Testis (tissue), 2 donors: ENCODE data around the gene NPAS3.

ENCODE experiments used
- CTCF ChIP-seq, 3 experiments: fragments of 450-650 bp in 2 of 3; fragments of 200-600 bp in 1 of 3; sonication (generic) in 1 of 3; IDR thresholded peaks; one replicate each; pipeline ENCODE4 v1.5.1; 2016 to 2019; ENCODE audit warnings: antibody characterized with exemption in 3 of 3, mild to moderate bottlenecking in 2 of 3, moderate library complexity in 1 of 3
- POLR2A ChIP-seq: fragments of 450-650 bp; IDR thresholded peaks from one replicate; pipeline ENCODE4 v1.6.1; 2017; ENCODE audit warnings: antibody characterized with exemption, mild to moderate bottlenecking, moderate library complexity

DNA sequence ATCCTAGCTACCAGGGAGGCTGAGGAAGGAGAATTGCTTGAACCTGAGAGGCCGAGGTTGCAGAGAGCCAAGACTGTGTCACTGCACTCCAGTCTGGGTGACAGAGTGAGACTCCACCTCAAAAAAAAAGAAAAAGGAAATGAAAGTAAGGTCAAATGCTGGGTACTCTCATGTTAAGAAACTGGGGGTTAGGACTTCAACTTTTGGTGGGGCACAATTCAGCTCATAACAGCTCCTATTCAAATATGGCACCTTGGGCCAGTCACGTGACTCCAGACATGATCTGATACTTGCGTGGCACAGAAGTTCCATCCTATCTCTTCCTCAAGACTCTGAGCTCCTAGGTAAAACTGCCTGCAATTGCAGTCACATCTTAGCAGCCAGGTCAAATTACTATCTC lies 869.5 kb downstream of the NPAS3 start:
- TF ChIP-seq CTCF (IDR thresholded peaks at IDR 0.05) (no peak), POLR2A (no peak)
